ENCODE measurements around the gene PRKCQ. TPM values are rescaled to one million over a fixed set of nuclear protein-coding genes. Genes with fewer than 3 reads are reported as not detected.

PRKCQ gene
- total and polyA plus RNA-seq, 2 of the 8 experiments (the other 6 are each of a cell fraction or from before 2014, with no cell fraction given): 9.1 to 22.6 TPM

- Histone ChIP-seq H3K56ac (replicated peaks; ENCODE audit: insufficient read length, low read depth, low read length) (no peak overlapping the region), H3K14ac (ENCODE audit: insufficient read length) (no peak overlapping the region), H3K36me3 (ENCODE audit: control insufficient read depth in 2 of 4, insufficient read depth in 4 of 4, low read length in 3 of 4) (peaks cover 0 to 4% (median 0%) of the 10 kb centered on the region in 4 experiments; a peak in 5 of 8 replicates), H2BK120ac (replicated peaks; ENCODE audit: low read depth, low read length) (no peak overlapping the region), H3K4me1 (replicated peaks in 1 of 4; ENCODE audit: control insufficient read depth in 3 of 4, insufficient read depth in 4 of 4, low read length in 3 of 4) (no peaks in the 10 kb centered on the region), H2BK20ac (ENCODE audit: low read length) (0 out of 2 replicates have a peak overlapping the region, but pooled peaks have one; percentile 73), H4K91ac (replicated peaks; ENCODE audit: insufficient read length, low read length) (no peak overlapping the region), H3K9me3 (ENCODE audit: insufficient read depth in 2 of 2, low read depth in 1 of 2, low read length in 1 of 2) (no peaks in the 10 kb centered on the region), H3K9ac (replicated peaks in 1 of 4; ENCODE audit: extremely low read depth in 1 of 4, low read depth in 3 of 4, low read length in 3 of 4) (peak overlapping the region in 1 of 4 experiments; percentile 21; a peak in 2 of 7 replicates), H2BK15ac (ENCODE audit: low read length) (no peak overlapping the region), H3K23me2 (ENCODE audit: low read depth, low read length) (no peaks in the 10 kb centered on the region), H2BK5ac (ENCODE audit: low read depth, low read length) (peak overlapping the region; percentile 22; the same call in 1 of the 2 replicates), H4K20me1 (replicated peaks in 1 of 2; ENCODE audit: control insufficient read depth in 1 of 2, insufficient read depth in 2 of 2, low read length in 2 of 2) (peaks cover 0 to 3% of the 10 kb centered on the region in 2 experiments), H3K79me1 (ENCODE audit: low read depth, low read length) (no peaks in the 10 kb centered on the region), H4K8ac (ENCODE audit: extremely low read depth, insufficient read depth, low read length) (no peak overlapping the region), H4K5ac (ENCODE audit: insufficient read length, low read depth, low read length) (no peak overlapping the region), H2BK12ac (ENCODE audit: low read depth, low read length) (0 out of 2 replicates have a peak overlapping the region, but pooled peaks have one; percentile 55), H3K23ac (ENCODE audit: insufficient read length) (no peak overlapping the region), H3K4me2 (ENCODE audit: insufficient read depth in 1 of 2, low read depth in 2 of 2, low read length in 2 of 2) (no peak overlapping the region), H3K27me3 (replicated peaks in 1 of 4; ENCODE audit: control insufficient read depth in 3 of 4, extremely low read depth in 1 of 4, insufficient read depth in 3 of 4, low read length in 3 of 4) (no peaks in the 10 kb centered on the region), H3K4me3 (ENCODE audit: extremely low read depth in 1 of 4, insufficient read depth in 2 of 4, low read depth in 3 of 4, low read length in 4 of 4) (no peak overlapping the region), H3K79me2 (ENCODE audit: control insufficient read depth in 1 of 2, insufficient read depth in 2 of 2, low read length in 2 of 2) (no peaks in the 10 kb centered on the region), H2AFZ (ENCODE audit: low read length) (no peak overlapping the region), H2AK5ac (ENCODE audit: low read depth, low read length) (no peak overlapping the region), H3K4ac (replicated peaks; ENCODE audit: insufficient read length, low read depth, low read length) (no peak overlapping the region), H3K27ac (ENCODE audit: low read depth, low read length) (no peak overlapping the region), H3K18ac (ENCODE audit: extremely low read depth, low read length) (no peak overlapping the region)
- POLR2A ChIA-PET (ENCODE audit: partially characterized antibody): no interaction called here
- FAIRE-seq (no peak), DNase-seq (ENCODE audit: low read depth in 1 of 2, low spot score in 2 of 2) (no peak)
- CTCF ChIA-PET (ENCODE audit: partially characterized antibody): interaction anchor here (0.7 kb wide), 1 partner anchor 24 kb away, joined by 4 read pairs; no protein-coding TSS in a partner anchor
- WGBS, 2 experiments (ENCODE audit: extremely low coverage in 1 of 2, insufficient coverage in 1 of 2, insufficient read length in 1 of 2, insufficient replicate concordance in 2 of 2, low coverage in 1 of 2, low lambda C conversion rate in 2 of 2, missing lambda C conversion rate in 1 of 2): 95% methylated on average over 11 of the region's 11 CpGs; no CpG with 5 or more reads in 1 of the 2 experiments
- no peak for TF ChIP-seq NRF1 (IDR thresholded peaks at IDR 0.05; ENCODE audit: low read depth, low read length)
- no peak for TF ChIP-seq TCF12 (IDR thresholded peaks at IDR 0.05; ENCODE audit: low read depth, low read length)
- no peak for TF ChIP-seq CEBPB (IDR thresholded peaks at IDR 0.05; ENCODE audit: low read depth, low read length)
- no peak for TF ChIP-seq CBX8 (IDR thresholded peaks at IDR 0.05; ENCODE audit: borderline replicate concordance, low read depth, low read length)
- TF ChIP-seq FOSL1 (IDR thresholded peaks at IDR 0.05; ENCODE audit: insufficient read depth, low read depth, low read length): no peak
- no peak for TF ChIP-seq POU5F1 (IDR thresholded peaks at IDR 0.05; ENCODE audit: low read depth, low read length)
- no peak for TF ChIP-seq BCL11A (IDR thresholded peaks at IDR 0.05; ENCODE audit: low read depth in 2 of 2, low read length in 2 of 2)
- no peak for TF ChIP-seq TAF1 (IDR thresholded peaks at IDR 0.05; ENCODE audit: low read depth, low read length)
- no peak for TF ChIP-seq EP300 (IDR thresholded peaks at IDR 0.05; ENCODE audit: borderline replicate concordance in 1 of 2, low read depth in 2 of 2, low read length in 2 of 2)
- no peak for TF ChIP-seq SP1 (IDR thresholded peaks at IDR 0.05; ENCODE audit: low read depth, low read length)
- no peak for TF ChIP-seq TAF7 (optimal IDR thresholded peaks at IDR 0.05; ENCODE audit: borderline replicate concordance, low read depth, low read length)
- TF ChIP-seq NANOG (IDR thresholded peaks at IDR 0.05; ENCODE audit: insufficient read depth, low read depth, low read length, poor library complexity, severe bottlenecking): no peak
Measured at GRCh38 chr10:6431186-6431585, 148.9 kb downstream of the PRKCQ start.
